ENCODE data around the gene PTCH2.

- no peak for TF ChIP-seq SNAPC2 (CRISPR knock-in tag; IDR thresholded peaks at IDR 0.05)
- TF ChIP-seq ZNF138 (CRISPR knock-in tag; IDR thresholded peaks at IDR 0.05; ENCODE audit: low read depth), result no peak
- TF ChIP-seq SMAD1 (CRISPR knock-in tag; IDR thresholded peaks at IDR 0.05; ENCODE audit: borderline replicate concordance, low read depth), result no peak
- TF ChIP-seq ASH2L (IDR thresholded peaks at IDR 0.05; ENCODE audit: insufficient read length, low read depth, low read length), result no peak
- TF ChIP-seq ZSCAN5A (CRISPR knock-in tag; IDR thresholded peaks at IDR 0.05; ENCODE audit: borderline replicate concordance), result no peak
- TF ChIP-seq HMG20B (CRISPR knock-in tag; conservative IDR thresholded peaks at IDR 0.05), result no peak
Measured at GRCh38 chr1:44776730-44777068, 66.4 kb downstream of the PTCH2 start.

Data from HepG2 (cell line).